GM23248 (cell line): Measurements from ENCODE around the gene CALN1.

Experiments
- EZH2 ChIP-seq: fragments of 200-600 bp; sonication (generic); IDR thresholded peaks from 2 replicates; pipeline ENCODE4 v1.6.1; 2018; ENCODE audit warnings: antibody characterized with exemption, mild to moderate bottlenecking; ENCODE audit not compliant: insufficient read depth, poor library complexity, severe bottlenecking
- EZH2phosphoT487 ChIP-seq: fragments of 200-600 bp; sonication (generic); IDR thresholded peaks from 2 replicates; pipeline ENCODE4 v1.6.1; 2018; ENCODE audit warnings: antibody characterized with exemption, moderate library complexity, mild to moderate bottlenecking, low read depth; ENCODE audit not compliant: insufficient read depth

GRCh38 chr7:72429316-72429715 is 17.2 kb upstream of the CALN1 start:
- TF ChIP-seq EZH2 (no peak), EZH2phosphoT487 (no peak)
